Aorta (tissue), 5 donors: Measurements from ENCODE around the gene GPATCH8. TPM values are rescaled to one million over a fixed set of nuclear protein-coding genes. Genes with fewer than 3 reads are reported as not detected.
A peak's percentile ranks its signal among the peaks of the same experiment; 100 is the strongest.

Experiments used
- ATAC-seq: fragments of 200-7000 bp; cut with Tn5 transposase; one replicate; pipeline ENCODE4 v1.9.1; 2022; ENCODE audit warnings: moderate library complexity; ENCODE audit not compliant: low FRiP score
- DNase-seq, 2 donors: peaks; one replicate each; pipeline ENCODE4 v3.0.0-alpha.2; 2020
- H3K27ac ChIP-seq, 2 donors: one replicate each; pipeline ENCODE4 v1.5.1; 2013; ENCODE audit warnings: low read length in 2 of 2, mild to moderate bottlenecking in 2 of 2, moderate library complexity in 2 of 2, control low read depth in 1 of 2, inconsistent platforms in 1 of 2, low read depth in 1 of 2
- H3K27me3 ChIP-seq, 2 donors: one replicate each; pipeline ENCODE4 v1.6.1; 2013; ENCODE audit warnings: control low read depth in 1 of 2, low read length in 1 of 2, mild to moderate bottlenecking in 1 of 2, moderate library complexity in 1 of 2; ENCODE audit not compliant: insufficient read depth in 2 of 2, control insufficient read depth in 1 of 2
- H3K36me3 ChIP-seq, 2 donors: one replicate each; pipeline ENCODE4 v1.6.1; 2013; ENCODE audit warnings: control low read depth in 1 of 2, low read length in 1 of 2, mild to moderate bottlenecking in 1 of 2; ENCODE audit not compliant: insufficient read depth in 2 of 2, control insufficient read depth in 1 of 2
- H3K4me1 ChIP-seq, 2 donors: one replicate each; pipeline ENCODE4 v1.6.1; 2013; ENCODE audit warnings: low read length in 2 of 2, control low read depth in 1 of 2, mild to moderate bottlenecking in 1 of 2, moderate library complexity in 1 of 2; ENCODE audit not compliant: insufficient read depth in 2 of 2, control insufficient read depth in 1 of 2
- H3K4me3 ChIP-seq, 2 donors: one replicate each; pipeline ENCODE4 v1.5.1; 2013; ENCODE audit warnings: low read length in 2 of 2, control low read depth in 1 of 2, mild to moderate bottlenecking in 1 of 2
- H3K9me3 ChIP-seq: one replicate; pipeline ENCODE4 v1.6.1; 2013; ENCODE audit warnings: mild to moderate bottlenecking, low read length; ENCODE audit not compliant: control insufficient read depth
- WGBS, 2 donors: extraction: QIAGEN DNeasy Blood & Tissue Kit; methylation state at CpG; one replicate each; pipeline ENCODE4 v1.1.7; 2013; 5-methylcytosine and 5-hydroxymethylcytosine counted together
- intact Hi-C, 2 donors: fragments of 100-400 bp; cut with DNase I; formaldehyde crosslinking; loops; one replicate each; pipeline versions ENCODE4 v1.14.2 to v1.15.0; 2022
- long read RNA-seq, 2 donors: library from polyadenylated mRNA; unstranded; transcript quantifications; one replicate each; pipeline ENCODE4 v2.0.0, GENCODE V29; 2020 to 2021
- polyA plus RNA-seq, 2 donors: library from polyadenylated mRNA; stranded (reverse); fragments of 200-250 nt; gene quantifications; one replicate each; pipeline ENCODE4 v1.2.3, GENCODE V29; 2013
- total RNA-seq, 2 donors: library from RNA; stranded (reverse); fragmentation: NEBNext Ultra II Directional; extraction: Animal tissue kit (Norgen Biotek cat#: 25700); gene quantifications; one replicate each; pipeline ENCODE4 v1.2.1, GENCODE V29; 2021
- donor health status: healthy with polysubstance abuse.
- donor health status: Bipolar disorder and iron deficiency.
- donor health status: DM: no; HTN: no; CAD: no.
- donor health status: DM: no; HTN: no; CAD: no.
- donor health status: DM: yes; HTN: yes; CAD: no.

The GPATCH8 gene
- total RNA-seq = 10 to 100 TPM; 42.7 to 56.5 TPM
- polyA plus RNA-seq = 10 to 100 TPM in 1 of 2 donors, 1 to 10 TPM in 1; 4.9 to 11.8 TPM
- long read RNA-seq, donor 1, full-length matches to known transcripts = 68 of 97 reads
- long read RNA-seq, donor 1, partial matches to known transcripts = 4 of 97 reads
- long read RNA-seq, donor 1, other reads (novel, unspliced or antisense) = 25 of 97 reads
- long read RNA-seq, donor 2, full-length matches to known transcripts = 9 of 40 reads
- long read RNA-seq, donor 2, partial matches to known transcripts = 3 of 40 reads
- long read RNA-seq, donor 2, other reads (novel, unspliced or antisense) = 28 of 40 reads

DNA sequence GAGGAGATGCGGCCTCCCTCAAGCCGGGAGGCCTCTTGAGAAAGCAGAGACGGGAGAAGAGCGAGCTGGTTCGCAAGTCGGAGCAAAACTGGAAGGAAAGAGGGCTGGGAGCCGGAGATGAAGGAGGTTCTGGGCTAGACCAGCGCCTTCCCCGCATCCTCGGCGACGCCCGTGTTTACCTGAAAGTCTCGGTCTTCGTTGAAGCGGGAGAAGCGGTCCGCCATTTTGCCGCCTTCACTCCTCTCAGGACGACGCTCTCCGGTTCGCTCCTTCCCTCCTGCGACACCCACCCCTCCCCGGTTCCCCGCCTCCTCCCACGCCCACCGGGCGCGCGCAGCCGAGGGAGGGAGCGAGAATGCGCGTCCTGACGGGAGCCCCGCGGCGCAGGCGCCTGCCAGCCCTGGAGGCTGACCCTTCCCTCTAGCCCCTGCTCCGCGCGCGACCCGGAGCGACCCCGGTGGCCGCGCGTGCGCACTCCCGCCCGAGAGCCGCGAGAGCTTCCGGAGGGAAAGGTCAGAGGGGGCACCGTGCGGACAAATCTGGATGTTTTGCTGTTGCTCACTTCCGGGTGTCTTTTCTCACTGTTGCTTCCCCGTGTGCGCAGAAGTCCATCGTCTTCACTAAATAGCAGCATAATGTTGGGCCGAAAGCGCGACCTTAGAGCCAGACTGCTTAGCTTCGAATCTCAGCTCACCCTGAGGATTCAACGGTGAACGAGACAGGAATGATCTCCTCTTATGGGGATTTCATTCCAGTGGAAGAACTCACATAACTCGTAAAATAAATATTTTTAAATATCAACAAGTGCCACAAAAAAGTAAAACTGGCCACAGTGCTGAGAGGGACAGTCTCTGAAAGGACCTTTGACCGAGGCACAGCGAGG, at the start of gene GPATCH8:
Gene GPATCH8 (minus strand): TSS at position 260 of the 883 bp plus-strand sequence. CDS start 36 bp downstream, at position 224.
- peak within 1 kb of the TSS; percentile 83 to 99 for H3K4me3 ChIP-seq
- no peaks in the 10 kb centered on the region for H3K9me3 ChIP-seq
- 2% methylated on average over 69 to 71 of the region's 71 CpGs for WGBS, 2 donors
- ATAC-seq = peak; percentile 100
- peaks cover 2 to 3% of the 10 kb centered on the region in 2 donors for H3K4me1 ChIP-seq
- DNase-seq = peak; percentile 97 to 98
- no peaks in the 10 kb centered on the region for H3K27me3 ChIP-seq
- intact Hi-C loops = loop anchor here in 1 of 2 donors (5.0 to 10.0 kb wide), 3 partner anchors 36 to 289 kb away; partner anchors contain the start of genes ITGA2B and UBTF
- H3K27ac ChIP-seq = peak within 1 kb of the TSS; percentile 1 to 85
- no peaks in the 10 kb centered on the region for H3K36me3 ChIP-seq

DNA sequence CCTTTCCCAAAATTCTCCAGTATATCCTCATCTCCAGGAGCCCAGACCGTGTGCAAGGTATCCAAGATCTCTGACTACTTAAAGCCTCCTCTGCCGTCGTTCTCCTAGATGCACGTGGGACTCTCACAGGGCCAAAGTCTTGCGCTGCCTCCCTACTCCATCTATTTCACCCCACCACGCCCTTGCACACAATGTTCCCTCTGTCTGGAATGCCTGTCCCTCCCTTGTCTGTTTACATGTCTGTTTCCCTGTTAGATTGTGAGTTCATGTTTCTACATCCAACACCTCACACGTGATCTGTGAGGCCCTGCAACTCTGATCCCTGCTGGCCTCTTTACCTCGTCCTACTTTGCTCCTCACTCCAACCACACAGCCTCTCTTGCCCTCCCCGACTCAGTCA, 49.2 kb upstream of the GPATCH8 start:
- H3K4me3 ChIP-seq = no peak overlapping the region
- DNase-seq (no peak), ATAC-seq (no peak)
- no peaks in the 10 kb centered on the region for H3K36me3 ChIP-seq
- H3K9me3 ChIP-seq = no peaks in the 10 kb centered on the region
- H3K4me1 ChIP-seq = no peaks in the 10 kb centered on the region
- intact Hi-C loops = no loop called here
- no peak overlapping the region for H3K27ac ChIP-seq
- H3K27me3 ChIP-seq = no peaks in the 10 kb centered on the region
- 79 to 82% methylated on average over 9 of the region's 9 CpGs for WGBS, 2 donors

DNA sequence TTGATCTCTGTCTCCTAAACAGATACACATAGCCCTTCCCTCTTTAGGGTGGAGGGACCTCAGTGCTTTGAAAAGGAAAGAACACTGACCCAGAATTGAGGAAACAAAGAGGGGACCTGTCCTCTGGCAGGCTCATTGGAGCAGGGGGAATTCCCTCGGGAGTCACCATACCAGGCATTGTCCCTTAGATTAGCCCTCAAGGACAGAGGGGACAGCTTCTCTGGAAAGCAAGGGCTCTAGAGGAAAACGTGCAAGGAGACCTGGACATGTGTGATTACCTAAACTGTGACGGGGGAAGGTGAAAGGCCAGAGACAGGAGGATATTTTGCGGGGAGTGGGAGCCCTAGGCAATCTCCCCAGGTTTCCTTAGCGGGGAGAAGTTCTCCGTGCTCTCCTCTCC, 46.5 kb upstream of the GPATCH8 start:
- intact Hi-C loops = no loop called here
- DNase-seq (no peak), ATAC-seq (no peak)
- H3K27me3 ChIP-seq = no peaks in the 10 kb centered on the region
- no peak overlapping the region for H3K4me3 ChIP-seq
- 81 to 83% methylated on average over 6 of the region's 6 CpGs for WGBS, 2 donors
- no peaks in the 10 kb centered on the region for H3K9me3 ChIP-seq
- no peaks in the 10 kb centered on the region for H3K36me3 ChIP-seq
- no peaks in the 10 kb centered on the region for H3K4me1 ChIP-seq
- no peak overlapping the region for H3K27ac ChIP-seq

DNA sequence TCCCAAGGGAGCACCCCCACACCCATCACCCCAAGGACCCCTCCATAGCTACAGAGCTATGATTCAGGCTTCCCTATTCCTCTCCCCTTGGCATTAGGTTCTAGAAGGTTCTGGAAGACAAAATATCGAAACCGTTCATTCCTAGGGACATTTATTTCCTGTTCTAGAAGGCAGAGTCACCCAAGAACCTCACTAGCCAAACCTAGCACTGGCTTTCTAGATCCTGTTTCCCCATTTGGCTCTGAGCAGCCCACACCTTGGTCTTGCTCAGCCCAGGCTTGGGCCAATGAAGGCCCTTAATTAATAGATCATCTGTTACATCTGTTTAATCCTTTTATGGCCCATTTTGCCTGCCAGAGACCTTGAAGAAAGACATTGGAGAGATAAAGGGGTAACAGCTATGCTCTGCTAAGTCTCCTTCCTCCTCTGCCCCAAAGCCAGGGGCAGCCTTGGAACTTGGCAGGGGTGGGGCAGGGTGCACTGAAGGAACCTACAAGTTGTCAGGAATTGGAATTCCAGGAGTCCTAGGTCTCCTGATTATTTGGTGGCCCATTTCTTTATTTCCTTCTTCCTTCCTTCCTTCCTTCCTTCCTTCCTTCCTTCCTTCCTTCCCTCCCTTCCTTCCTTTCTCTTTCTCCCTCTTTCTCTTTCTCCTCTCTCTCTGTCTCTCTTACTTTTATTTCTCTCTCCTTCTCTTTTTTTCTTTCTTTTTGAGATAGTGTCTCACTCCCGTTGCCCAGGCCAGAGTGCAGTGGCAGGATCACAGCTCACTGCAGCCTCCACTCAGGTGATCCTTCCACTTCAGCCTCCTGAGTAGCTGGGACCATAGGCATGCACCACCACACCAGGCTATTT, 45.4 kb upstream of the GPATCH8 start:
- intact Hi-C loops = no loop called here
- H3K4me1 ChIP-seq = no peaks in the 10 kb centered on the region
- no peak for DNase-seq
- 85 to 88% methylated on average over 3 of the region's 3 CpGs for WGBS, 2 donors
- no peak overlapping the region for H3K27ac ChIP-seq
- ATAC-seq = no peak
- no peaks in the 10 kb centered on the region for H3K27me3 ChIP-seq
- no peaks in the 10 kb centered on the region for H3K36me3 ChIP-seq
- no peaks in the 10 kb centered on the region for H3K9me3 ChIP-seq
- no peak overlapping the region for H3K4me3 ChIP-seq

DNA sequence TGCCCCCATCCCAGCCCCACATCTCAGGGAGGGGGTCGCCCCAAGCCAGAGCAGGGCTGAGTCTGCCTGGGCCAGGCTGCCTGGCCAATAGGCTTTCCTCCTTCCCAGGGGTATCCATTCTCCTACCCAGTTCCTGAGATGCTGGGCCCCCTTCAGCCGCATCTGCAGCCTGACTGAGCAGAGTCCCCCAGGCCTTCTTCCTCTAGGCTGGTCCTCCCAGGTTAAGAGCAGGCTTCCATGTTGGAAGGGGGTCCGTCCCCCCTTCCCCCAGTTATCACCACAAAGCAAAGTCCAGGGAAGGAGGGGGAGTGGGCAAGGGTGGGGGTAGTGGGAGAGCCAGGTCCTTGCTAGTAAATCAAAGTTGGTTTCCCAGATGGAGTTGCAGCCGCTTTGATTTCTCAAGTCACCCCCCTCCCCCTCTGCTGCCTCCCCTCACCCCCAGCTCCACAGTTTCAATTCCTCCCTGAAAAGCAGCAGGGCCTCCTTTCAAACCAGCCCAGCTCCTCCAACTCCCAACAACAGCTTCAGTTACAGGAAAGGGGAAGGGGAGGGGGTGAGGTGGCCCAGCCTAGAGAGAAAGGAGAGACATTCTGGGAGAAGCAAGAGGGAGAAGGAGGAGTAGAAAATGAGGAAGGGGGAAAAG, 44.5 kb upstream of the GPATCH8 start:
- intact Hi-C loops = no loop called here
- 85 to 91% methylated on average over 4 of the region's 4 CpGs for WGBS, 2 donors
- DNase-seq (peak in 1 of 2 donors; percentile 64), ATAC-seq (no peak)
- Histone ChIP-seq H3K4me3 (no peak overlapping the region), H3K27ac (no peak overlapping the region), H3K27me3 (no peaks in the 10 kb centered on the region), H3K9me3 (no peaks in the 10 kb centered on the region), H3K4me1 (no peaks in the 10 kb centered on the region), H3K36me3 (no peaks in the 10 kb centered on the region)

DNA sequence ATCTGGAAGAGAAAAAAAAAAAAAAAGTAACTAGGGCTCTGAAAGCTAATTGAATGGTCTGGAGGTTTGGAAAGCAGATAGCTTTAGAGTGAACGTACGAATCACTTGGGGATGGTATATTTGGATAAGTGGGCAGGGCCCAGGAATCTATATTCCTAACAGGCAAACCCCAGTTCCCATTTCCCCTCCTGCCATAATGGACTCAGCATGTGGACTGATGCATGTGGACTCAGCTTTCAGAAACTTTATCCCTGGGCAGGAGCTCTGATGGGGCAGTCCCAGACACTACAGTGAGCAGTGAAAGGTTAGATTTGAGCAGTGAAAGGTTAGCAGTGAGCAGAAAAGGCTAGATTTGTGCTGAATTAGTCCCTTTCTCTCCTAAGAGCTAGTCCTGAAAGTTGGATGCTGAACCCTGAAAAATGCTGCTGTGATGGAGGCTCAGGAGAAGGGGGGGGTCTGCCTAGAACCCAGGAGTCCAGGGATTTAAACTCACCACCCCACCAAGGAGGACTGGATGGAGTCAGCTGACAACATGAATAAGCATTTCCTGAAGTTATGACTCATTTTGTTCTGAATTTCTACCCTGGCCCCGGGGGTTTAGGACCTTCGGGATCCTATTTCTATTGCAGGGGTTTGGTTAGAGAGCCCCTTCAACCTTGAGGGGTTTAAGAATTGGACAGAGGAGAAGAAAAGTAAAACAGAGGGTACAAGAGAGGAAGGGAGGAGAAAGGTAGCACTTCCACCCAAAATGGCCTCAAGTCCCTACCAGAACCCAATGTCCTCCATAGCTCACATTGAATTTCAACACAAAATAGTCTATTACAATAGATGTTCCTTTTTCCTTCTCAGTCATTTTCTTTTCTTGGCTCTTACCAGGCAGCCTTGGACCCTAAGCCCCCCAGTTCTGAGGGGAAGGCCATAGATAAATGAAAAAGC, 43.7 kb upstream of the GPATCH8 start:
- intact Hi-C loops = no loop called here
- Histone ChIP-seq H3K27ac (no peak overlapping the region), H3K36me3 (no peaks in the 10 kb centered on the region), H3K4me1 (no peaks in the 10 kb centered on the region), H3K27me3 (no peaks in the 10 kb centered on the region), H3K4me3 (no peak overlapping the region), H3K9me3 (no peaks in the 10 kb centered on the region)
- ATAC-seq (no peak), DNase-seq (no peak)
- WGBS, 2 donors = 45 to 51% methylated on average over 4 of the region's 4 CpGs

DNA sequence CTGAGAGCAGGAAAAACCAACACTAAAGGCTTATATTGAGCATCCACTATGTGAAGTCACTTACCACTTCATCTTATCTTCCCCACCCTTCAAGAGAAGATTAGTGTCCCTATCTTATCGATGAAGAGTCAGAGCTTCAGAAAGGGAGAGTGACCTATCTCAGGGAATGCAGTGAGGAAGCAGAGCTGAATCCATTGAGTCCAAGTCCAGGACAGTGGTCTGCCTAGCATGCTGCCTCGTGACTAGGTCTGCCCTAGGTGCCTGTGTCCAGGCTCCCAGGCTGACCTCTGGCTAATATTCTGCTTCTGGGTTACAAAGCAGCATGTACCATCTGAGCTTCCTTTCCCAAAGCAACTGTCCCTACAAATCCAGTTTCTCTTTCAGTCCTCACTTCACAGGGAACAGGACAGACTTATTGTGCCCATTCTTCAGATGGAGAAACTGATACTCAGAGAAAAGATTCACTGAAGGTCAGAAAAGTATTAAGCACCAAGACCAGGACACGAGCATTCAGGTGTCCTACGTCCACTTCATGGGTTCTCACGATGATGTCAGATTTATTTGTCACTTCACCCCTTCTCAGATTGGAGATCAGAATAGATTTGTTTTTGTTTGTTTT, 40.8 kb upstream of the GPATCH8 start:
- H3K4me1 ChIP-seq = no peaks in the 10 kb centered on the region
- no peak for DNase-seq
- no peak overlapping the region for H3K4me3 ChIP-seq
- intact Hi-C loops = no loop called here
- no peak overlapping the region for H3K27ac ChIP-seq
- ATAC-seq = no peak
- 82 to 85% methylated on average over 5 of the region's 5 CpGs for WGBS, 2 donors
- no peaks in the 10 kb centered on the region for H3K36me3 ChIP-seq
- H3K27me3 ChIP-seq = no peaks in the 10 kb centered on the region
- H3K9me3 ChIP-seq = no peaks in the 10 kb centered on the region
